GM15510 (cell line): ENCODE data around the gene MAGI2.

ENCODE experiments used
- POLR2A ChIP-seq: IDR thresholded peaks from 3 replicates; pipeline ENCODE4 v1.6.1; 2011; ENCODE audit warnings: borderline replicate concordance; ENCODE audit not compliant: insufficient read length; ENCODE audit errors: extremely low read depth

MAGI2 gene

DNA sequence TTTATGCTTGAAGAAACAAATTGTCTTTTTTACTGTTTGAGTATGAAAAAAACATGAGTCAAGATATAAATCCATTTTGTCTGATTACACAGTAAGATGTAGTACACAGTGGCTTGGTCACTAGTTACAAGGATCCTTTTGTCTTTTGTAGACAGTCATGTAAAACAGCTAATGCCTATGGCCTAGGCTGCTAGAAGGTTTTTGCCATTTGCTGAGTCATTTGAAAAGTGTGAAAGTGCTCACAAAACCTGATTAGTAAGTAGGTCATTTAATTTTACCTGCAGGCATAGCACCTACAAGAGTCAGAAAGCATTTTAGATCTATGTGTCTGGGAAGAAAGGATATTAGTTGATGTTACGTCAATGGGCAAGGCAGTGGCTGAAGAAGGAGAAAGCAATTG lies 819.4 kb downstream of the MAGI2 start:
- TF ChIP-seq POLR2A = no peak

GRCh38 chr7:78620920-78621319 lies 832.5 kb downstream of the MAGI2 start:
- no peak for TF ChIP-seq POLR2A

DNA sequence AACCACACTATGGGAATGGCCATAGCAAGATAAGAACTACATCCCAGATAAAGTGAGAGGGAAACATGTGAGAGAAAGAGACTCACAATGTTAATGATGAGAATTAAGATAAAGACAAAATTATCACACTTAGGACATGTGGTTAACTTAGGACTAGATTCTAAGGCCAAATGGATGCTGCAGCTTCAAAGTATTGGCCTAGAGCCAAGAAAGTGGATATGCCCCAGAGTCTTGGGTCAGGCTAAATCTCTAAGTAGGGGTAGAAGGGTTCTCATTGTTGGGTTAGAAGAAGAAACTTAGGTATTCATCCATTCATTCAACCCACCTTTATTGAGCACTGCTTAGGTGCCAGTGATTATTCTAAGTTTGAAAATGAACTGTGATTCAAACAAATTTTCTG lies 836.9 kb downstream of the MAGI2 start:
- TF ChIP-seq POLR2A = no peak

DNA sequence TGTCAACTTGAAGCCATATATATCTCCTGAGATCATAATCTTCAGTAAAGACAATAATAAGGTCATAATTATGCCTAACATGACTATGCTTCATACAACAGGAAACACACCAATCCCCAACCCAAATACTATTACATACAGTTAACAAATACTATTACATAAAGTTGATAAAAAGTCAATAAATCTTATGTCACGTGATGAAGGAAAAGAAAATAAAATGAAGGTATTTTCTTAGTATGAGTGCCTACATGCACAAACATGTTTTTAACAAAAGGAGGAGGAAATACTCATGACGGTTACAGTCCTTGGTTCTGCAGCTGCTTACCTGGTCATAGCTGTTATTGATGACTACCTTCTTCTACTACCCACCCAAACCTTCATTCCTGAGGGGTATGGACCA lies 844.2 kb downstream of the MAGI2 start:
- TF ChIP-seq POLR2A = no peak

GRCh38 chr7:78607099-78607498 lies 846.4 kb downstream of the MAGI2 start:
- TF ChIP-seq POLR2A = no peak

GRCh38 chr7:78605119-78605518 lies 848.3 kb downstream of the MAGI2 start:
- no peak for TF ChIP-seq POLR2A

DNA sequence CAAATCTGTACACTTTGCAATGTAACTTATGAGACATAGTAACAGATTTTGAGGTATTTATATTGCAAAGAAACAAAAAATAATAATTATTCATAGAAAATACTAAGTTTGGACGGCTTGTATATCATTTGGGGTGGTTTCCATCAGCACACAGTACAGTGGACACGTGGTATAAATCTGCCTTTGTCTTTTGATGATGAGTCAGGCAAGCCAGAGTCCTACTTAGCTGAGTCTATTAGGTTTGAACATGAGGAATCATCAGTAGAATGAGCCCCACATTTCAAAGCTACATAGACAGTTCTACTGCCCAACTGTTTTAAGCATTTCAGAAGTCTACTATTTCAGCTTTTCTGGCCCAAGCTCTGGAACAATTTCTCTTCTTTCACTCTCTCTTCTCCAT lies 851.7 kb downstream of the MAGI2 start:
- no peak for TF ChIP-seq POLR2A

DNA sequence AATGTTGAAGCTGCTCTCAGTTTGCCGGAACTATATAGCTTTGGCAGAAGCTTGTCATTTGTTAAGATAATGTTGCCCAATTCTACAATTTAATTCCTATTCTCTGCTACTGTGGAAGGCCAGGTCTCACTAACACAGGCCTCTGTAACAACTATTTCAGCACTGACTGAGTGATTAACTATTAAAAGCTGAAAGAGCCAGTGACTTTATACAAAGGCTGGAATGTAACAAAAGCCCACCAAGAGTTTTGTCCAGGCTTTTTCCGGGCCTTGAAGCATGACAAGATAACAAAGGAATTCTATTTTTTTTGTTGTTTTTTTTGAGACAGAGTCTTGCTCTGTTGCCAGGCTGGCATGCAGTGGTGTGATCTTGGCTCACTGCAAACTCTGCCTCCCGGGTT lies 859.3 kb downstream of the MAGI2 start:
- no peak for TF ChIP-seq POLR2A

DNA sequence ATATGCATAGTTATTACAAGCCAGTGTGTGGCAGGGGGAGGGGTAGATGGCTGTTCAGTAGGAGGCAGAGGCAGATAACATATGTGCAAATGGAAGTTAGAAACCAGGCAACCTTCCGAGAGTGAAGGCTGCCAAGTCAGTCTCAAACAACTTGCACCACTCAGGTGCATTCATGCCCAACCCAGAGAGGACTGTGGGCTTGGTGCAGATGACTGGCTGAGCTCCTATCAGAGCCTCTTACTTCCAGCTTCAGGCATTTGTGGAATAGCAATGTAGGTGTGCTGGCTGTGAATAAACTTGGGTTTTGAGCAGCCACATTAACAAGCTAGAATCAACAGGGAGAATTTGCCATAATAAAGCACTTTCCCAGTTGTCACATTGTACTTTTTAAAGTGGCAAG lies 865.1 kb downstream of the MAGI2 start:
- TF ChIP-seq POLR2A = no peak

GRCh38 chr7:78587443-78588044 lies 865.9 kb downstream of the MAGI2 start:
- no peak for TF ChIP-seq POLR2A

DNA sequence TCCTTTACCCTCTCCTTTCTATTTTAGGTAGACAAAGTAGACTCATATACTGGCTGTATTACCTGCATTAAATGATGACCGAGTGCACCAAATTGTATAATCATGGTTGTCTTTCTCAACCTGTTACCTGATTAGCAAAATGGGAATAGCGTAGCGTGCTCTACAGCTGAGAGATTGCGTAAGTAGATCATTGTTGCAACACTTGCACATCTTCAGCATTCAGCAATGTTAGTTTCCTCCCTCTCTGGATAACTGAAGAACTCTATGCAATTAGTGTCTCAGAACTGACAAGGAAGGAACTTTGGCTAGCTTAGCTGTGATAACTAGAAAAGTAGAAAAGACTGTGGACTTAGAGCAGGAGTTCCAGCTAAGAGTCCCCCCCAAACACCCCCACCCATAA lies 867.5 kb downstream of the MAGI2 start:
- no peak for TF ChIP-seq POLR2A

DNA sequence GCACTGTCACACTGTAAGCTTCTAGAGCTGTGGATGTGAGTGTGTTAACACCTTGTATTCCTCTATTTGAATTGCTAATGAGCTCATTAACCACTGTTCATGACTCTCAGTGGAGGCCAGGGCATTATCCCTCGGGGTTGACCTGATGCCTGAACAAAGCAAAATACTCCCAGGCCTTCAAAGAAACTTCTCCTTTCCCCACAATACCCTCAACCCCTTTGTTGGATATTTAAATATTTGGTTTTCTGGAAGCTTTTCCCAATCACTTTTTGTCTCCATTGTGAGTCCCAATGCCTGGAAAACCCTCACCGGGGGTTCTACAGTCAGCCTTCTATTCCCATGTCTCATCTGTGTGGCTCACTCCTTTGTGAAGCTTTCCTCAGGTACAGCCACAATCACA lies 874.8 kb downstream of the MAGI2 start:
- TF ChIP-seq POLR2A = no peak

DNA sequence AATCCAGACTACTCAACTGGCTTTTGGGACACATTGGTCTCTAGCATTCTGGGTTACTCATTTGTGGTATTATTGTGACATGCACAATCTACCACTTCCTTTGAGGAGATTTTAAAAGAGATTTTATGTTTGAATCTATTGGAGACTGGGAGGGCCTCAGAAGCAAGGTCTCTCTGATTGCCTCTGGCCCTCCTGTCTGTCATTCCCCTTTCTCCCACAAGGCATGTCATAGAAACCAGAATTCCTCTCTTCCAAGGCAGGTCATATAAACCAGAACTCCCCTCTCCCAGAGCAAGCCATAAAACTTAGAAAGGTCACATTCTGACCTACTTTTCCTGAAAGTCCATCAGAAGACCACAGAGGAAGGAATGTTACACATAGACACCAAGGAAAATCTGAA lies 877.2 kb downstream of the MAGI2 start:
- no peak for TF ChIP-seq POLR2A

DNA sequence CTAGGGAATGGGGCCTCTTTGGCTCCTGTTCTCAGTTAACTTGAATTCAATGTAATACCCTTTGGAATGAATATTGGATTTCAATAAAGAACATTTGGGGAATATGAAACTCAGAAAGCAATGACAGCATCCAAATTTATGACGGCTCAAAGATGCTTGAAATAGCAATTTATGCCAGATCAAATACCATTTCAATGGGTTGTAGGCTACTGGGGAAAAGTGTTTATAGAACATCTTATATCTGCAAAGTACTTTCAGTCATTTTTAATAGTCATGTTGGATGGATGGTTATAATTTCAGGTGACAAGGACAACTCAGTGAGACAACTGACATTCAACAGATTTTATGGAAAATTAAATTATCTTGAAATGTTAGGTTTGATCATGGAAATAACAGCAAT lies 882.2 kb downstream of the MAGI2 start:
- no peak for TF ChIP-seq POLR2A

DNA sequence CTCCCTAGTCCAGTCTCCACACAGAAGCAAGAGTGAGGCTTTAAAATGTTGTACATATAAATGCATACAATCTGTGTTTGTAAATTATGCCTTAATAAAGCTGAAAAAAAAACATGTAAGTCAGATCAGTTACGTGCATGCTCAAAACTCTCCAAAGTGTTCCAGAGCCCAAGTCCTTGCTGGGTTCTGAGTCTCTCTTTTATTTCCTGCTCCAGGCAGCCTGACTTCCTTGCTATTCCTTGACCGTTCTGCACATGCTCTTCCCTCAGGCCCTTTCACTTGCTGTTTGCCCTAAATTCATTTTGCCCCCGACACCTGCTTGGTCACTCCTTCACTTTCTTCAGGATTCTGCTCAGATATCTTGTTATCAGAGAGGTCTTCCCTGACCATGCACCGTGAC lies 884.8 kb downstream of the MAGI2 start:
- no peak for TF ChIP-seq POLR2A

- TF ChIP-seq POLR2A = no peak
Measured at GRCh38 chr7:78567836-78568235, 885.6 kb downstream of the MAGI2 start.

DNA sequence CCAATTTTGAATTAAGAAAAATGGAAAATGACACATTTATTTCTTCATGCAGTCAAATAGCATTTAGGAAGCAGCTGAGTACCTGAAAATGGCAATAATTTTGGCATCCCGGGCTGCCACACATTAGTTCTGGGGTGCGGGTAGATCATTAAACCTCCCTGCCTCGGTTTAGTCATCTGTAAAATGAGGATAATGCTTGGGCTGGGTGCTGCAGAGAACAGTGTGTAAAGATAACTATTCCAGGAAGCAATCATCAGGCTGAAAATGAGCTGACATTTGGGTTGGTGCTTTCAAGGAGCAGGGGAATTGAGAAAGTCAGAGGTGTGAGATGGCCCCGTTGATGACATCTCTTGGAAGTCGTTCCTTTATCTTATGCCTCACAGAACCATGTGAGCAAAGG lies 887.7 kb downstream of the MAGI2 start:
- no peak for TF ChIP-seq POLR2A
